ENCODE measurements around the gene GPBP1. TPM values are rescaled to one million over a fixed set of nuclear protein-coding genes. Genes with fewer than 3 reads are reported as not detected.

The GPBP1 gene
- total and polyA plus RNA-seq, 2 experiments from 2014 or later = 49.0 to 86.1 TPM

GRCh38 chr5:57291894-57292293, 118.0 kb downstream of the GPBP1 start:
- Histone ChIP-seq H3K9me3 (ENCODE audit: low read depth) (no peaks in the 10 kb centered on the region), H3K79me2 (no peaks in the 10 kb centered on the region), H3K4me3 (no peak overlapping the region), H3K27ac (no peak overlapping the region), H3K4me1 (ENCODE audit: insufficient read depth) (no peaks in the 10 kb centered on the region), H3K9me2 (replicated peaks; ENCODE audit: insufficient read depth) (no peaks in the 10 kb centered on the region), H4K20me1 (ENCODE audit: insufficient read depth, poor library complexity, severe bottlenecking) (no peaks in the 10 kb centered on the region), H3K36me3 (replicated peaks; ENCODE audit: insufficient read depth, low read depth) (no peaks in the 10 kb centered on the region), H3K4me2 (no peak overlapping the region), H2AFZ (no peak overlapping the region), H3K27me3 (no peaks in the 10 kb centered on the region)
- WGBS (ENCODE audit: low lambda C conversion rate, missing lambda C conversion rate) = 96% methylated on average over 4 of the region's 4 CpGs
- TF ChIP-seq CTCF (IDR thresholded peaks at IDR 0.05; ENCODE audit: poor library complexity) (no peak), EZH2phosphoT487 (IDR thresholded peaks at IDR 0.05; ENCODE audit: low read depth, severe bottlenecking, unreplicated experiment) (no peak), EZH2 (IDR thresholded peaks at IDR 0.05; ENCODE audit: borderline replicate concordance) (no peak)
- DNase-seq (ENCODE audit: low spot score) = no peak

GRCh38 chr5:57292336-57292735, 118.5 kb downstream of the GPBP1 start:
- Histone ChIP-seq H3K9me3 (ENCODE audit: low read depth) (no peaks in the 10 kb centered on the region), H3K27me3 (no peaks in the 10 kb centered on the region), H3K36me3 (replicated peaks; ENCODE audit: insufficient read depth, low read depth) (no peaks in the 10 kb centered on the region), H3K4me2 (no peak overlapping the region), H3K9me2 (replicated peaks; ENCODE audit: insufficient read depth) (no peaks in the 10 kb centered on the region), H4K20me1 (ENCODE audit: insufficient read depth, poor library complexity, severe bottlenecking) (no peaks in the 10 kb centered on the region), H3K27ac (no peak overlapping the region), H3K4me1 (ENCODE audit: insufficient read depth) (no peaks in the 10 kb centered on the region), H3K79me2 (no peaks in the 10 kb centered on the region), H3K4me3 (no peak overlapping the region), H2AFZ (no peak overlapping the region)
- TF ChIP-seq EZH2phosphoT487 (IDR thresholded peaks at IDR 0.05; ENCODE audit: low read depth, severe bottlenecking, unreplicated experiment) (no peak), CTCF (IDR thresholded peaks at IDR 0.05; ENCODE audit: poor library complexity) (no peak), EZH2 (IDR thresholded peaks at IDR 0.05; ENCODE audit: borderline replicate concordance) (no peak)
- WGBS (ENCODE audit: low lambda C conversion rate, missing lambda C conversion rate) = 94% methylated on average over 6 of the region's 6 CpGs
- no peak for DNase-seq (ENCODE audit: low spot score)

GRCh38 chr5:57298295-57298984, 124.6 kb downstream of the GPBP1 start:
- H3K36me3 ChIP-seq (replicated peaks; ENCODE audit: insufficient read depth, low read depth) = no peaks in the 10 kb centered on the region
- no peaks in the 10 kb centered on the region for H3K9me2 ChIP-seq (replicated peaks; ENCODE audit: insufficient read depth)
- H2AFZ ChIP-seq = no peak overlapping the region
- peak overlapping the region; percentile 62 for H3K27ac ChIP-seq
- H4K20me1 ChIP-seq (ENCODE audit: insufficient read depth, poor library complexity, severe bottlenecking) = no peaks in the 10 kb centered on the region
- no peak overlapping the region for H3K4me3 ChIP-seq
- 21% methylated on average over 6 of the region's 6 CpGs for WGBS (ENCODE audit: low lambda C conversion rate, missing lambda C conversion rate)
- H3K27me3 ChIP-seq = no peaks in the 10 kb centered on the region
- peak; percentile 81 for TF ChIP-seq CTCF (IDR thresholded peaks at IDR 0.05; ENCODE audit: poor library complexity)
- no peak for TF ChIP-seq EZH2 (IDR thresholded peaks at IDR 0.05; ENCODE audit: borderline replicate concordance)
- DNase-seq (ENCODE audit: low spot score) = peak; percentile 95
- H3K4me1 ChIP-seq (ENCODE audit: insufficient read depth) = no peaks in the 10 kb centered on the region
- peak overlapping the region; percentile 50 for H3K4me2 ChIP-seq
- H3K9me3 ChIP-seq (ENCODE audit: low read depth) = no peaks in the 10 kb centered on the region
- no peaks in the 10 kb centered on the region for H3K79me2 ChIP-seq

Data from hepatocyte (in vitro differentiated cells).